Putamen (tissue), 1 donor: Measurements from ENCODE around the gene CARD9.
"Not testable (repeated sequence)": the region's sequence is repeated elsewhere in the genome, so short reads cannot be mapped to it uniquely, and the experiment has no call there.

ENCODE experiments used
- DNase-seq: peaks from one replicate; pipeline ENCODE4 v3.0.0-alpha.2; 2016; ENCODE audit warnings: low spot score

Gene CARD9, protein sequence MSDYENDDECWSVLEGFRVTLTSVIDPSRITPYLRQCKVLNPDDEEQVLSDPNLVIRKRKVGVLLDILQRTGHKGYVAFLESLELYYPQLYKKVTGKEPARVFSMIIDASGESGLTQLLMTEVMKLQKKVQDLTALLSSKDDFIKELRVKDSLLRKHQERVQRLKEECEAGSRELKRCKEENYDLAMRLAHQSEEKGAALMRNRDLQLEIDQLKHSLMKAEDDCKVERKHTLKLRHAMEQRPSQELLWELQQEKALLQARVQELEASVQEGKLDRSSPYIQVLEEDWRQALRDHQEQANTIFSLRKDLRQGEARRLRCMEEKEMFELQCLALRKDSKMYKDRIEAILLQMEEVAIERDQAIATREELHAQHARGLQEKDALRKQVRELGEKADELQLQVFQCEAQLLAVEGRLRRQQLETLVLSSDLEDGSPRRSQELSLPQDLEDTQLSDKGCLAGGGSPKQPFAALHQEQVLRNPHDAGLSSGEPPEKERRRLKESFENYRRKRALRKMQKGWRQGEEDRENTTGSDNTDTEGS

DNA sequence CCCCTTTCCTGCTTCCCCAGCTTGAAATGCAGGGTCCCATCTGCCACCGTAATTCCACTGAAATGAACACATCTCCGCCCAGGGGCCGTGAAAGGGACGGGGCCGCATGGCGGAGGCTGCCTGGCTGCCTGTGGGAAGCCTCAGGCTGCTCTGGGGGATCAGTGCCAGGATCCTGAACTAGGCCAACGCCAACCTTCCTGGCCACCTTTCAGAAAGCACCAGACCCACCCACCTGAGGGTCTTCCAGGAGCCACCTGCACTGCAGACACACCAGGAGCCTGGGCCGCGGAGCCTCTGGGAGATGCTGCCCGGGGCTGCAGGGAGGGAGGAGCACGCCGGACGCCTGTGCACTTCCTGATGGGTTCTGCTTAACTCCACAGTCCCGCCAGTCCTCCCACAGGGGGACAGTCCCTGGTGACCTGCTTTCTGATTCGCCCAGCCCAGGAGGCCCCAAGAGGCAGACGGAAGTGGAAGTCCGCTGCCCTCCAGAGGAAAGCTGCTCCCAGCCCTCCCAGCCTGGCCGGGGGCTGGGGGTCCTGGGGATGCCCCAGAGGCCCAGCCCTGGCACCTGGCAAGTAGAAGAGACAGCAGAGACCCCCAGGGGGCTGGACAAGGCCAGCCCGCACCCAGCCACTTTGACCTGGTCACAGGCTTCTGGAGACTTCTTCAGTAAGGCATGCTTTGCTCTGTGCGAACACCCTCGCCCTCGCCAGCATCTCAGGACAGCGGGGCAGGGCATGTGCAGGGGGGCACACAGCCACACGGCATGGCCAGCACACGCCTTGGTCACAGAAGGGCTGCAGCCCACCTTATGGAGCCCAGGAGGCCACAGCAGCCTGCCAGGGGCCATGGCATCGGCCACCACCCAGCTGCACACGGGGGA lies at the start of gene CARD9:
CARD9 (minus strand) TSS at position 370 of the 883 bp plus-strand sequence. CDS start 1,591 bp downstream, outside the sequence.
- DNase-seq: peak; percentile 40

DNA sequence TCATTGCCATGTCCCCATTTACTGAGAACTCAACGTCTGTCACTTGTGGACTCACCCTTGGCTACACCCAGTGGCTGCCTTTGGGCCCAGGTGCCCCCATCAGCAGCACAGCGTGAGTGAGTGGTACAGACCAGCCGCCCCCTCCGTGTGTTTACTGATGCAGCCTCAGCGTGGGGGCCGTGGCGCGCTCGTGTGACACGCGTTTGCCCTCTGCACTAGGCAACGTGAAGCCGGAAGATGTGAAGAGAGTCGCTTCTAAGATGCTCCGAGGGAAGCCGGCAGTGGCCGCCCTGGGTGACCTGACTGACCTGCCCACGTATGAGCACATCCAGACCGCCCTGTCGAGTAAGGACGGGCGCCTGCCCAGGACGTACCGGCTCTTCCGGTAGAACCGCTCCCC lies 49.4 kb upstream of the CARD9 start:
- DNase-seq: no peak

DNA sequence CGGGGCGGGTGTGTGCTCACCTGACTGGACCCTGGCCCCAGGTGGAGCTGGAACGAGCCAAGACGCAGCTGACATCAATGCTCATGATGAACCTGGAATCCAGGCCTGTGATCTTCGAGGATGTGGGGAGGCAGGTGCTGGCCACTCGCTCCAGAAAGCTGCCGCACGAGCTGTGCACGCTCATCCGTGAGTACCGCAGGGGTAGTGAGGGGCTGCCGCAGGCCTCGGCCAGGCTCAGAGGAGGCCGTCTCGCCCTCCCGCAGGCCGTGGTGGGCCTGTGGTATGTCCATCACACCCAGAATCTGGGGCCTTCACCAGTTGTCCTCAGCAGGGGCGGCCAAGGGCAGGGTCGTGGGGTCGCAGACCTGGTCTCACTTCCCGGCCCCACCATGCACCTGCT lies 48.3 kb upstream of the CARD9 start:
- DNase-seq: no peak

DNA sequence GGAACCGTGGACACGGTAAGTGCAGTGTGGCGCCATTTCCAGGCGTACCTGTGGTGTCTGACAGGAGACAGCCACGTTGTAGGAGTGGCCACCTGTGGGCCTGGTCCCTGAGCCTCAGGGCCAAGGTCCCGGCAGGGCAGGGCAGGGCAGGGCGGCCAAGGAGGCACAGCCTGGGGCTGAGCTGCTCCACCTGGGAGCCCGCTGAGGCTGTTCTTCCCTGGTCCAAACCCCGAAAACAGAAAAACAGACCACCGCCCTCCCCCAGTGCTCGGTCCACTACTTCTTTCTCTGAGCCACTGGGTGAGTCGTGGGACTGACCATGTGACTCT lies 45.6 kb upstream of the CARD9 start:
- no peak for DNase-seq

DNA sequence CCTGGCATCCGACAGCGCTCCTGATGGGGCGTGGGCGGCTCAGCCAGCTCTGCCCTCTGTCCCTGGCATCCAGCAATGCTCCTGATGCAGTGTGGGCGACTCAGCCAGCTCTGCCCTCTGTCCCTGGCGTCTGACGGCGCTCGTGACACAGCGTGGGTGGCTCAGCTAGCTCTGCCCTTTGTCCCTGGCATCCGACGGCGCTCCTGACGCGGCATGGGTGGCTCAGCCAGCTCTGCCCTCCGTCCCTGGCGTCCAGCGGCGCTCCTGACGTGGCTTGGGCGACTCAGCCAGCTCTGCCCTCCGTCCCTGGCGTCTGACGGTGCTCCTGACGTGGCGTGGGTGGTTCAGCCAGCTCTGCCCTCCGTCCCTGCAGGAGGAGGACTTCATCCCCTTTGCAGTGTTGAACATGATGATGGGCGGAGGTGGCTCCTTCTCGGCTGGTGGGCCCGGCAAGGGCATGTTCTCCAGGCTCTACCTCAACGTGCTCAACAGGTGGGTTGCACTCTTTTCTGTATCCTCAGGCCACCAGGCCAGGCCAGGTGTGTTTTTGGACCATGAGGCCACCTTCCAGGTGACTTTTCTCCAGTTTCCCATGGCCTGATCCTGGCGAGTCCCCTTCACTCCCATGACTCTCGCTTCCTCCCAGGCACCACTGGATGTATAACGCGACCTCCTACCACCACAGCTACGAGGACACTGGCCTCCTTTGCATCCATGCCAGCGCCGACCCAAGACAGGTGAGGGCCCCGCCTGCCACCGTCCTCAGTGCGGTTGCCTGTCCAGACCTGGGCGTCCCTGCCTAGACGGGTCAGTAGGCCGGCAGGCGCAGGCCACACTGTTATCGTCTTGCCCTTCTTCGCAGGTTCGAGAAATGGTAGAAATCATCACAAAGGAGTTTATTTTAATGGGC lies 45.0 kb upstream of the CARD9 start:
- DNase-seq: no peak

DNA sequence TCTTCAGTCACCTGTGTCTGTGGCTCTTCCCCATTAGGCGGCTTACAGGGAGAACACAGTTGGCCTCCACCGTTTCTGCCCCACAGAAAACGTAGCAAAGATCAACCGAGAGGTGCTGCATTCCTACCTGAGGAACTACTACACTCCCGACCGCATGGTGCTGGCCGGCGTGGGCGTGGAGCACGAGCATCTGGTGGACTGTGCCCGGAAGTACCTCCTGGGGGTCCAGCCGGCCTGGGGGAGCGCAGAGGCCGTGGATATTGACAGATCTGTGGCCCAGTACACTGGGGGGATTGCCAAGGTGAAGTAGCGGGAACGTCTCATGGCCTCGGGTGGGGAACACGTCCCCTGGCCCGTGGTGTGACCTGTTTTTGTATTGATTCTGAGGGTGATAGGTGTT lies 43.4 kb upstream of the CARD9 start:
- no peak for DNase-seq

DNA sequence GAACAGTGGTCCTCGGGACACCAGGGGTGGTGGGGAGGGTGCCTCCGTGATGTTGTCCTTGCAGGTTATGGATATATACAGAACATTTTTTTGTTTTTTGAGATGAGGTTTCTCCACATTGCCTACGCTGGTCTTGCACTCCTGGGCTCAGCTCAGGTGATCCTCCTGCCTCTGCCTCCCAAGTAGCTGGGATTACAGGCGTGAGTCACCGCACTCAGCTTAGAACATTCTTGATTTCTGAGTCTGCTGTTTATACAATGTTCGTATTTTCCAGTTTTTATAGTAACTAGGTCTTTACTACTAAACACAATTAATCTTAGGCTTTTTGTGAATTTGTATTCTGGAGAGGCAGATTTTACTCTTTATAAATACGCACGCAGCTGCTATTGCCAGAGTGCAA lies 43.0 kb upstream of the CARD9 start:
- DNase-seq: no peak

DNA sequence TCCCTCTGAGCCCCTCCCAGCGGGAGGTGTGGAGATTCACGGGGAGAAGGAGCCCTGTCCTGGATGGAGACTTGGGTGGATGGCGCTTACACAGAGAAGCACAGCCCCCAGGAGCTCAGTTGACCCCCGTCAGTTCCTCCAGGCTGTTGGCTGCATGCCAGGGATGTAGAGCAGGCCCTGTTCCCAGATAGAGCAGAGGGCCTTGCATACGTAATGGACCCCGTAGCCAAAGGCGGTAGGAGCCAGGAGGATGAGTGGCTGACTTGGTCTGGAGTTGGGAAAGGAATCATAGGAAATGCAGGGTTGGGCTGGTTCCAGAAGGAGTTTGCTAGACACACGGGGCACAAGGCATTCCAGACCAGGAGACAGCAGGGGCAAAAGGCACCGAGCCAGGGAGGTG lies 39.5 kb upstream of the CARD9 start:
- DNase-seq: no peak

DNA sequence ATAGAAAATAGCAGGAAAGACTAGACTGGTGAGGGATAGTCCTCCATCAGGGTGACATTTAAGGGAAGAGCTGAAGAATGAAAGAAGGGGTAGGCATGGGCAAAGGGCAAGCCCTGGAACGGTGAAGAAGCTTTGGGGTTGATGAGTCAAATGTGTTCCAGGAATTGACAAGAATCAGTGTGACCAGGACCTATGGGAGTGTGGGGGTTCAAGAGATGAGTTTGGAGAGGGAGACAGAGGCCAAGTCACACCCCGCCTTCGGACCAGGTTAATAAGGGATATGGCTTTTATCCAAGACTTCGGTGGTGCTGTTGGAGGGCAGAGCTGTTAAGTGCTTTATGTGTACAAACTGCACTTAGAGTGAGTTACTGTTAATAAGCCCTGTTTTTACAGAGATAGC lies 37.9 kb upstream of the CARD9 start:
- DNase-seq: no peak

DNA sequence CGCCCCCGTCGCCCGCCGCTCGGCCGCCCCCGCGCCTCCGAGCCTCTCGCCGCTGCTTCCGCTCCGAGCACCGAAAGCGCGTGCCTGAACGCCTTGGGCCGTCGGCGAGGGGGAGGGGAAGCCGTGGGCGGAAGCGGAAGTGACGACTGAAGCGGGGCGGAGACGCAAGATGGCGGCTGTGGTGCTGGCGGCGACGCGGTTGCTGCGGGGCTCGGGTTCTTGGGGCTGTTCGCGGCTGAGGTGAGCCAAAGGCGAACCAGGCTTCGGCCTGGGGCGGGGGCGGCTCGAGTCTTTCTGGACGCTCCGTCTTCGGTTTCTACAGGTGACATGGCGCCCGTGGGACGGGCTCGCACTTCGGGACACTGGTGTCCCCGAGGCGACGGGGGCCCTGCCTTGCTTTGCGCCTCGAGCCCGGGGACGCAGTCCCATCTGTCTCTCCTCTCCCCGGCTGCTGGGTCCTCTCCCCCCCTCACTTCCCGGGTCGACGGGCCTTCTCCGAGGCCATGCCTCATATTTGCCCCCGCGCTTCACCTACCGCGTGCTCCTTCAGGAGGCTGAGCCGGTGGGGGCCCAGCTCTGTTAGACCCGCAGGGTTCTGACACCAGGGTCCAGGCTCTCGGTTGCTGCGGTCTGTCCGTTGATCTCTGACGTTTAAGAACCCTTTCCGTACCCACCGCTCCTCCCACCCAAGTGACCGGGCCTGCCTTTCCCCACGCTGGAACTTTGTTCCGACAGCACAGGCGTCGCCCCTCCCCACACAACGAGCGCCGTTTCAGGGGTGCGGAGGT lies 37.2 kb upstream of the CARD9 start, which contains the start of the genes ENTR1 and PMPCA:
ENTR1 (minus strand) TSS at position 115 of the 788 bp plus-strand sequence. CDS start 217 bp downstream, outside the sequence.
PMPCA (plus strand) TSS at position 159 of the 788 bp plus-strand sequence; CDS start at position 170, 11 bp downstream.
- DNase-seq: peak; percentile 89

DNA sequence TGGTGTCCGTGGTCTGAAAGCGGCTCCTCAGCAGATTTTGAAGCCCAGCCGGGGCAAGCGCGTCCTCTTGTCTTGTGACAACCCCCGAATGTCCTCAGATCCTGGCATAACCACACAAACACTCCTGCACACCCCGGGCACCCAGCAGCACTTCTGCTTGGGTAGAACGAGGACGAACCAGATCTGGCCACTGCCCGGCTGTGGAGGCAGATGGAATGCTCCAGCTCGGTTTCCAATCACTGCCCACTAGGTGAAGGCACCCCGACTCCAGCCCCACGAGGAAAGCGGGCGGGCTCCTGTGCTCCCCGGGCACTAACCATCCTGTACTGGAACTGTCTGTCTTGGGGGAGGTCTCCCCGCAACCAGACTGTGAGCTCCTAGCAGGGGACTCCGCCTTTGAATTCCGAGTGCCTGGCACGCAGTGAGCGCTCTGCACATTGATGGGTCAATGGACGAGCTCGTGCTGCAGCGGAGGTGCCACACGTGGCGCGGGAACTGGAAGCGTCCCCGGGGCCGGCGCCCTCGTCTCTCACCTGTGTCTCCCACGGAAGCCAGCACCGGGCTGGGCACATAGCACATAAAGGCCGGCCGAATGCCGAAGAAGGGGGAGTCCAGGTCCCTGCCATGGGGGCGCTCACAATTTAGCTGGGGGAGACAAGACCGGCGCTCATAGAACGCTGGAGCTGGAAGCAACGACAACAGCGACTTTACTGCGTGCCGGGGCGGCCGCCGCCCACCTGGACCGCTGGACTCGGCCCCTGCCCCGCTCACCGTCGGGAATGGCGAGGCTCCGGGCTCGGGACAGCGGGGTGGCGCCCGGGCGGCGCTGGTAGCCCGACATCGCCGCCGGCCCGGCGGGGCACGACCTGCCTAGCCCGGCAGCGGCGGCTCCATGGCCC lies 36.3 kb upstream of the CARD9 start:
- no peak for DNase-seq

DNA sequence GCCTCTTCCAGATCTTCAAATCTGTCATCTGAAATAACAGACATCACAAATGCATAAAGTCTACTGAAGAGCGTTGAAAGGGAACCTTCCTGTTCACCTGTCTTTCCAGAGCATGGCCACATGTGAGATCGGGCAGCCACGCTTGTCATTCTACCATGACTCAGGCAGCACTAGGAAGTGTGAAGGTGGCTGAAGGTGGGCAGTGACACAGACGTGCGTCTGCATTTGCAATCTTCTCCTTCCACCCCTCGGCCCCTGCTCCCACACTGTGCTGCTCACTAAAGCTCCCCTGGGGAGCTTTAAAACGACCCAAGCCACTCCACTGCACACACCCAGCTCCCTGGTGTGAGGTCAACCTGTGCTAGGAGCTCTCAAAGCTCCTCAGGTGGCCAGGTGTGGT lies 34.4 kb upstream of the CARD9 start:
- DNase-seq: no peak

DNA sequence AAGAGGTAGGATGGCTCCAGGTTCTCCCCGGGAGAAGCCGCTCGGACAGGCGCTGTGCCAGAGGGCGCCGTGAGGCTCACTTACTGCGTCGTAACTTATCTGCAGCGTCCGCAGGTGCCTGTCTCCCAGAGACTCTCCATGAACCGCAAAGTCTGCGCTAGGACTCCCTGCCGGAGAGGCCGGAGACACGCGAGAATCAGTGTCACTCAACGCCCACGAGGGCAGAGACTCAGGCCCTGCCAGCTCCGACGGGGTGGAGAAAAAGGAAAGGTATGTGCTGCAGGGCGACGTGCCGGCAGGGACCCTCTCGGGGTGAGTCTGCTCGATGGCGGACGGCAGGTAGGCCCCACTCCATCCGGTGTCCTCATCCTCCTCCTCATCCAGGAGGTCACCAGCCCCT lies 33.6 kb upstream of the CARD9 start:
- not testable (repeated sequence) for DNase-seq

DNA sequence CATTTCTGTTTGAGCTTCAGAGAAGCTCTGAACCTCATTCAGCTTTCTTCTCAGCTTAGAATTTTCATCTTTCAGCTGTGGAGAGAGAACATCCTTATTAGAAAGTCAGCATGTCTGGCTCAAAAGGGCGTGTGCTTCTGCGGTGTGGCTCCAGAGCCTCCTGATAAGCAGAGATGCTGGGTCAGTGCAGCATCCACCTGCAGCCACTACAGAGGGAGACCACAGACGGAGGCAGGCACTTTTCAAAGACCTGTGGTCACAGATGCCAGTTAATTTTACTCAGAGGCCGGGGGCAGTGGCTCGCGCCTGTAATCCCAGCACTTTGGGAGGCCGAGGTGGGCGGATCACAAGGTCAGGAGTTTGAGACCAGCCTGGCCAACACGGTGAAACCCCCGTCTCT lies 32.4 kb upstream of the CARD9 start:
- DNase-seq: not testable (repeated sequence)

DNA sequence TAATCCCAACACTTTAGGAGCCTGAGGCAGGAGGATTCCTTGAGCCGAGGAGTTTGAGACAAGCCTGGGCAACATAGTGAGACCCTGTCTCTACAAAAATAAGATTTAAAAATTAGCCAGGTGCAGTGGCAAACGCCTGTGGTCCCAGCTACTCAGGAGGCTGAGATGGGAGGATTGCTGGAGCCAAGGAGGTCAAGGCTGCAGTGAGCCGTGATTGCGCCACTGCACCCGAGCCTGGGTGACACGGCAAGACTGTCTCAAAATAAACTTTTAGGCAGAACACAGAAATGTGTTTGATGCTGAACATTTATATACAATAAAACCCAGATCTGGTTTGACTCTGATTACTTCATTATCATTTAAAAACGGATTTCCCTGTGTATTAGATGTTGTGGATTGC lies 32.0 kb upstream of the CARD9 start:
- no peak for DNase-seq

DNA sequence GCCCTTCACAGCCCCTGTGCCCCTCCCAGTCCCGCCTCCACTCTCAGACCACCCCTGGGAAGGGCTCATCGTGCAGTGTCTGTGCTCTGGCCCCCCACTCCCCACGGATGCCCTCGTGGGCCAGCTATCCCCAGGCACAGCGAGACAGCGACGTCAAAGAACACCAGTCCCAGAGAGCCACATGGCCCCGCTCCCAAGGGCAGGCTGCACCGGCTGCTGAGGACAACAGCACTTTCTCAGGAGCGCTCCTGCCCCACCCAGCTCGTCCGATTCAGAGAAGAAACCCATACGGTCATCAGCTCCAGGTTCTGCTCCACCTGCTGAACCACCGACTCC lies 31.3 kb upstream of the CARD9 start:
- no peak for DNase-seq

DNA sequence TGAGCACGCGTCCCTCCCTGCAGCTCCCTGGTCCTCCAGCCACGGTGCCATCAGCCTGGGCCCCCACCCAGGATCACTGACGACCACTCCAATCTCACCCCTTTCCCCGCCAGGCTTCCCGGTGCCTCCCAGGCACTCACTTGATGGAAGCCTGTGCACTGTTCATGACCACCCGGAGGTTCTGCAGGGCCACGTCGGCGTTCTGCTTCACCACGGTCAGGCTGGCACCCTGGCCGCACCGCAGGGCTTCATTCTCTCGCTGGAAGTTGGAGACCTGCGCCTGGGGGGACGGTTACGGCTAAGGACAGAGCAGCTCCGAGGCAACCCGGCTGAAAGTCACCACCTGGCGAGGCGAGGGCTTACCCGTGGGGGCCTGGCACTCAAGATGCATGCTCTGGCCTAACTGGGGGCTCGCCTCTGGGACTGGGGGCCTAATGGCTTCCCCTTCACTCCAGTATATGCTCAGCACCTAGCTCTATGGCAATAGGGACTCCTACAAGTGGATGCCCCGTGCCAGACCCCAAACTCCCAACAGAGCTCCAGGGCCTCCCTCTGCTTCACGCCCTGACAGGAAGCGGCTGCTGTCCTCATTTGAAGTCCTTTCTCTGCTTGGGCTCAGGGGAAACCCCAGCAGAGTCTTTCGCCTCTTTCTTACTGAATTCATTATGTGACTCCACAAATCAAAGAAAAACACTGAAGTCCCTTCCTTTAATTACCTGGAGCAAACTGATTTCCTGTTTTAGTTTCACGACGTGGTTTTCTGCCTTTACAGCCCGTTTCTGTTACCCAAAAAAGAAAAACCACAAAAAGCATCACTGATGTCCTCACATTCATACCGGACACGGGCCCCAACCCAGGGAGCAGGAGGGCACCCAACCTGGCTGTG lies 30.7 kb upstream of the CARD9 start:
- DNase-seq: no peak

DNA sequence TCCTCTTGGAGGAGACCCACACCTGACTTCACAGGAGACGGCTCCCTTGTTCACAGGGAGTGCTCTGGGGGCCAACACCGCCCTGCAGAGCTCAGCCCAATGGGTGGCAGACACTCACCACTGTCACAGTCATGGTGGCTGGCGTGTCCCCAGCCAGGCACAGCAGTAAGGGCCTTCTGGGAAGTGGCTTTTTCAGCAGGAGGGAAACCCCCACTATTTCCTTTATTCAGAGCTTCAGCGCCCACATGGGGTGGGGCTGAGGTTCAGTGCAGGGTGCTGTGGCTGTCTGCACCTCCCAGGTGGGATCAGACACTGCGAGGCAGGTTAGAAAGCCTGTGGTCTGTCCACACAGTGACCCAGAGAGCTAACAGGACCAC lies 30.1 kb upstream of the CARD9 start:
- no peak for DNase-seq

DNA sequence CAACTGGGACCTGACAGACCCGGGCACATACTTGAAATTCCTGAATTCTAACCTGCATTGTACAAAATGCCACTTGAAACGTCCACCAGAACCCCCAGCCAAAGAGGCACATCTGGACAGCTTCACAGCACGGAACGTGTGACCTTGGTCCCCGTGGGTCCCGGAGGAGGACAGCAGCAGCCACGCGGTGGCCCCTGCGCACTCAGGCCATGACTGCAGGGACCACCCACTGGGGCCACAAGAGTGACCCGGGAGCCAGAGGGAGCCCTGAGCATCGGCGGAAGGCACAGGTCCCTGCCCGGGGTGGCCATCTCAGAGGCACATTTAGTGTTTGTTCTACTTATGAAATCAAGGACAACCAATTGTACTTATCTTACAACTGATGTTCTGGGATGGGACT lies 28.6 kb upstream of the CARD9 start:
- no peak for DNase-seq
